H1 (cell line): ENCODE data around the gene BRMS1. TPM values are rescaled to one million over a fixed set of nuclear protein-coding genes. Genes with fewer than 3 reads are reported as not detected.

Experiments
- CTCF ChIA-PET: fragments of 300-600 bp; sonication (Branson Sonifier 250); formaldehyde crosslinking; loops from one replicate; lab custom pipeline; 2021; ENCODE audit not compliant: partially characterized antibody; lab: Charles Lee
- POLR2A ChIA-PET: fragments of 300-600 bp; sonication (Branson Sonifier 250); formaldehyde crosslinking; loops from one replicate; lab custom pipeline; 2021; ENCODE audit warnings: inconsistent platforms; ENCODE audit not compliant: partially characterized antibody; lab: Charles Lee
- DNase-seq, 2 experiments: peaks; one replicate each; pipeline versions ENCODE4 v3.0.0 to v3.0.0-alpha.2; 2010 to 2022; ENCODE audit warnings: low spot score in 2 of 2, low read depth in 1 of 2, mixed read lengths in 1 of 2
- FAIRE-seq: peaks from 2 replicates; lab custom pipeline; 2011; peaks lifted over from hg19 to GRCh38; lab: Jason Lieb, UNC
- H2AFZ ChIP-seq: 2 replicates; pipeline ENCODE4 v1.8.1; 2012; ENCODE audit warnings: low read length, inconsistent platforms
- H2AK5ac ChIP-seq: 2 replicates; pipeline ENCODE4 v1.6.1; 2013; ENCODE audit warnings: low read depth, low read length
- H2BK120ac ChIP-seq: replicated peaks from 2 replicates; pipeline ENCODE3; 2013; ENCODE audit warnings: low read depth, low read length, inconsistent platforms
- H2BK12ac ChIP-seq: 2 replicates; pipeline ENCODE4 v1.6.1; 2013; ENCODE audit warnings: low read depth, low read length
- H2BK15ac ChIP-seq: 2 replicates; pipeline ENCODE4 v1.6.1; 2013; ENCODE audit warnings: low read length
- H2BK20ac ChIP-seq: 2 replicates; pipeline ENCODE4 v1.6.1; 2013; ENCODE audit warnings: low read length
- H2BK5ac ChIP-seq: 2 replicates; pipeline ENCODE4 v1.6.1; 2013; ENCODE audit warnings: low read depth, low read length
- H3K14ac ChIP-seq: 2 replicates; pipeline ENCODE4 v1.6.1; 2013; ENCODE audit warnings: inconsistent platforms; ENCODE audit not compliant: insufficient read length
- H3K18ac ChIP-seq: 2 replicates; pipeline ENCODE4 v1.6.1; 2013; ENCODE audit warnings: low read length; ENCODE audit errors: extremely low read depth
- H3K23ac ChIP-seq: 2 replicates; pipeline ENCODE4 v1.6.1; 2013; ENCODE audit warnings: inconsistent platforms; ENCODE audit not compliant: insufficient read length
- H3K23me2 ChIP-seq: 2 replicates; pipeline ENCODE4 v1.6.1; 2013; ENCODE audit warnings: low read depth, low read length
- H3K27ac ChIP-seq: 2 replicates; pipeline ENCODE4 v1.6.1; 2011; ENCODE audit warnings: low read depth, low read length, inconsistent platforms
- H3K27me3 ChIP-seq, 4 experiments: replicated peaks in 1 of 4; 1 replicate in 1 of 4; 2 replicates in 3 of 4; pipeline versions ENCODE4 v1.6.1 to v1.8.1; 2011 to 2013; ENCODE audit warnings: low read length in 3 of 4, mild to moderate bottlenecking in 3 of 4, inconsistent platforms in 2 of 4, mixed read lengths in 2 of 4, moderate library complexity in 1 of 4; ENCODE audit not compliant: control insufficient read depth in 3 of 4, insufficient read depth in 3 of 4; ENCODE audit errors: extremely low read depth in 1 of 4
- H3K36me3 ChIP-seq, 4 experiments: 2 replicates each; pipeline versions ENCODE4 v1.6.1 to v1.8.1; 2011 to 2013; ENCODE audit warnings: mild to moderate bottlenecking in 4 of 4, low read length in 3 of 4, moderate library complexity in 2 of 4, control low read depth in 1 of 4, inconsistent platforms in 1 of 4; ENCODE audit not compliant: insufficient read depth in 4 of 4, control insufficient read depth in 2 of 4
- H3K4ac ChIP-seq: replicated peaks from 2 replicates; pipeline ENCODE3; 2013; ENCODE audit warnings: low read length, low read depth, mixed read lengths, inconsistent platforms; ENCODE audit not compliant: insufficient read length
- H3K4me1 ChIP-seq, 4 experiments: replicated peaks in 1 of 4; 1 replicate in 1 of 4; 2 replicates in 3 of 4; pipeline versions ENCODE4 v1.6.1 to v1.8.1; 2011 to 2013; ENCODE audit warnings: low read length in 3 of 4, inconsistent platforms in 2 of 4, mixed read lengths in 1 of 4; ENCODE audit not compliant: insufficient read depth in 4 of 4, control insufficient read depth in 3 of 4
- H3K4me2 ChIP-seq, 2 experiments: 2 replicates each; pipeline versions ENCODE4 v1.6.1 to v1.8.1; 2011 to 2013; ENCODE audit warnings: low read depth in 2 of 2, low read length in 2 of 2, control low read depth in 1 of 2, inconsistent platforms in 1 of 2, mild to moderate bottlenecking in 1 of 2; ENCODE audit not compliant: insufficient read depth in 1 of 2
- H3K4me3 ChIP-seq, 4 experiments: fragments of 200-600, 300-600 bp in 1 of 4; sonication (generic), shearing (Covaris generic), sonication (Bioruptor Twin) in 1 of 4; 2 replicates each; pipeline versions ENCODE4 v1.5.1 to v1.8.1; 2011 to 2016; ENCODE audit warnings: low read length in 4 of 4, low read depth in 3 of 4, control low read depth in 2 of 4, inconsistent platforms in 2 of 4, mild to moderate bottlenecking in 2 of 4, mixed read lengths in 1 of 4, moderate library complexity in 1 of 4; ENCODE audit not compliant: insufficient read depth in 2 of 4; ENCODE audit errors: extremely low read depth in 1 of 4
- H3K56ac ChIP-seq: replicated peaks from 2 replicates; pipeline ENCODE3; 2013; ENCODE audit warnings: low read depth, mild to moderate bottlenecking, mixed read lengths, low read length, inconsistent platforms; ENCODE audit not compliant: insufficient read length
- H3K79me1 ChIP-seq: 2 replicates; pipeline ENCODE4 v1.6.1; 2013; ENCODE audit warnings: low read depth, low read length, control low read depth
- H3K79me2 ChIP-seq, 2 experiments: 2 replicates each; pipeline versions ENCODE4 v1.6.1 to v1.8.1; 2012 to 2013; ENCODE audit warnings: low read length in 2 of 2, mild to moderate bottlenecking in 2 of 2, inconsistent platforms in 1 of 2; ENCODE audit not compliant: insufficient read depth in 2 of 2, control insufficient read depth in 1 of 2
- H3K9ac ChIP-seq, 4 experiments: replicated peaks in 1 of 4; 1 replicate in 1 of 4; 2 replicates in 3 of 4; pipeline versions ENCODE4 v1.6.1 to v1.8.1; 2011 to 2013; ENCODE audit warnings: low read depth in 3 of 4, low read length in 3 of 4, control low read depth in 2 of 4, mild to moderate bottlenecking in 2 of 4, moderate library complexity in 2 of 4, inconsistent platforms in 1 of 4; ENCODE audit errors: extremely low read depth in 1 of 4
- H3K9me3 ChIP-seq, 2 experiments: 2 replicates each; pipeline versions ENCODE4 v1.6.1 to v1.8.1; 2012 to 2013; ENCODE audit warnings: mild to moderate bottlenecking in 2 of 2, moderate library complexity in 2 of 2, control low read depth in 1 of 2, inconsistent platforms in 1 of 2, low read depth in 1 of 2, low read length in 1 of 2, mixed read lengths in 1 of 2; ENCODE audit not compliant: insufficient read depth in 2 of 2
- H4K20me1 ChIP-seq, 2 experiments: replicated peaks in 1 of 2; 2 replicates each; pipeline versions ENCODE3 to v1.8.1; 2011 to 2013; ENCODE audit warnings: inconsistent platforms in 2 of 2, low read length in 2 of 2, mild to moderate bottlenecking in 1 of 2; ENCODE audit not compliant: insufficient read depth in 2 of 2, control insufficient read depth in 1 of 2
- H4K5ac ChIP-seq: 2 replicates; pipeline ENCODE4 v1.6.1; 2013; ENCODE audit warnings: low read length, low read depth, mixed read lengths, inconsistent platforms; ENCODE audit not compliant: insufficient read length
- H4K8ac ChIP-seq: 2 replicates; pipeline ENCODE4 v1.8.0; 2013; ENCODE audit warnings: mild to moderate bottlenecking, moderate library complexity, low read length, inconsistent platforms; ENCODE audit not compliant: insufficient read depth; ENCODE audit errors: extremely low read depth
- H4K91ac ChIP-seq: replicated peaks from 2 replicates; pipeline ENCODE3; 2013; ENCODE audit warnings: low read length, mixed read lengths, inconsistent platforms; ENCODE audit not compliant: insufficient read length
- CREB1 ChIP-seq: IDR thresholded peaks from 2 replicates; pipeline ENCODE4 v1.6.1; 2012; ENCODE audit warnings: inconsistent platforms
- MAFK ChIP-seq: IDR thresholded peaks from 2 replicates; pipeline ENCODE4 v1.6.1; 2012; ENCODE audit warnings: low read depth, mild to moderate bottlenecking, improper control_type of control experiment, low read length
- POLR2A ChIP-seq, 2 experiments: IDR thresholded peaks; 1 replicate in 1 of 2; 2 replicates in 1 of 2; pipeline ENCODE4 v1.6.1; 2011; ENCODE audit warnings: low read depth in 2 of 2, low read length in 2 of 2, mild to moderate bottlenecking in 2 of 2; ENCODE audit errors: control extremely low read depth in 1 of 2
- RAD21 ChIP-seq, 2 experiments: IDR thresholded peaks in 1 of 2; conservative IDR thresholded peaks in 1 of 2; 2 replicates each; pipeline ENCODE4 v1.6.1; 2011; ENCODE audit warnings: low read depth in 2 of 2, low read length in 2 of 2, improper control_type of control experiment in 1 of 2, inconsistent platforms in 1 of 2, mild to moderate bottlenecking in 1 of 2, moderate library complexity in 1 of 2
- RFX5 ChIP-seq: IDR thresholded peaks from 2 replicates; pipeline ENCODE4 v1.6.1; 2011; ENCODE audit warnings: low read depth, low read length, improper control_type of control experiment, borderline replicate concordance
- SP1 ChIP-seq: IDR thresholded peaks from 2 replicates; pipeline ENCODE4 v1.6.1; 2011; ENCODE audit warnings: low read depth, low read length
- SRF ChIP-seq: IDR thresholded peaks from 2 replicates; pipeline ENCODE4 v1.6.1; 2011; ENCODE audit warnings: mild to moderate bottlenecking, low read depth, low read length, moderate library complexity
- TAF1 ChIP-seq: IDR thresholded peaks from 2 replicates; pipeline ENCODE4 v1.6.1; 2011; ENCODE audit warnings: mild to moderate bottlenecking, low read depth, low read length
- TAF7 ChIP-seq: optimal IDR thresholded peaks from 2 replicates; pipeline ENCODE3; 2011; ENCODE audit warnings: low read depth, mild to moderate bottlenecking, inconsistent platforms, low read length, moderate library complexity, borderline replicate concordance
- WGBS, 2 experiments: shearing (Covaris generic) in 1 of 2; methylation state at CpG; one replicate each; pipeline versions ENCODE4 v1.1.6 to v1.1.7; 2013 to 2015; ENCODE audit warnings: low lambda C conversion rate in 2 of 2, mixed read lengths in 2 of 2, inconsistent platforms in 1 of 2, low coverage in 1 of 2, missing lambda C conversion rate in 1 of 2; ENCODE audit not compliant: insufficient replicate concordance in 2 of 2, insufficient coverage in 1 of 2, insufficient read length in 1 of 2; ENCODE audit errors: extremely low coverage in 1 of 2, missing lambda C conversion rate in 1 of 2; 5-methylcytosine and 5-hydroxymethylcytosine counted together
- polyA plus RNA-seq, 7 experiments: library from polyadenylated mRNA; depleted of rRNA in 3 of 7; stranded (reverse) in 5 of 7; unstranded in 2 of 7; fragments of >200 nt in 5 of 7; fragments of 200-250 nt in 2 of 7; gene quantifications; 1 replicate in 5 of 7; 2 replicates in 1 of 7; 4 replicates in 1 of 7; pipeline versions ENCODE4 v1.2.1 to v1.2.3, GENCODE V29; 2011 to 2013; ENCODE audit warnings: missing spikeins in 2 of 7, mixed read lengths in 2 of 7
- total RNA-seq: library from RNA; stranded (reverse); fragmentation: NEBNext Ultra II Directional; extraction: Animal tissue kit (Norgen Biotek cat#: 25700); gene quantifications from 2 replicates; pipeline ENCODE4 v1.2.1, GENCODE V29; 2021
- TF ChIP-seq, protein P1 (sequence below): IDR thresholded peaks from 2 replicates; pipeline ENCODE4 v1.6.1; 2012; ENCODE audit warnings: inconsistent platforms

Gene BRMS1
- total and polyA plus RNA-seq, 2 of the 8 experiments (the other 6 are each of a cell fraction or from before 2014, with no cell fraction given): 39.2 to 46.1 TPM

DNA sequence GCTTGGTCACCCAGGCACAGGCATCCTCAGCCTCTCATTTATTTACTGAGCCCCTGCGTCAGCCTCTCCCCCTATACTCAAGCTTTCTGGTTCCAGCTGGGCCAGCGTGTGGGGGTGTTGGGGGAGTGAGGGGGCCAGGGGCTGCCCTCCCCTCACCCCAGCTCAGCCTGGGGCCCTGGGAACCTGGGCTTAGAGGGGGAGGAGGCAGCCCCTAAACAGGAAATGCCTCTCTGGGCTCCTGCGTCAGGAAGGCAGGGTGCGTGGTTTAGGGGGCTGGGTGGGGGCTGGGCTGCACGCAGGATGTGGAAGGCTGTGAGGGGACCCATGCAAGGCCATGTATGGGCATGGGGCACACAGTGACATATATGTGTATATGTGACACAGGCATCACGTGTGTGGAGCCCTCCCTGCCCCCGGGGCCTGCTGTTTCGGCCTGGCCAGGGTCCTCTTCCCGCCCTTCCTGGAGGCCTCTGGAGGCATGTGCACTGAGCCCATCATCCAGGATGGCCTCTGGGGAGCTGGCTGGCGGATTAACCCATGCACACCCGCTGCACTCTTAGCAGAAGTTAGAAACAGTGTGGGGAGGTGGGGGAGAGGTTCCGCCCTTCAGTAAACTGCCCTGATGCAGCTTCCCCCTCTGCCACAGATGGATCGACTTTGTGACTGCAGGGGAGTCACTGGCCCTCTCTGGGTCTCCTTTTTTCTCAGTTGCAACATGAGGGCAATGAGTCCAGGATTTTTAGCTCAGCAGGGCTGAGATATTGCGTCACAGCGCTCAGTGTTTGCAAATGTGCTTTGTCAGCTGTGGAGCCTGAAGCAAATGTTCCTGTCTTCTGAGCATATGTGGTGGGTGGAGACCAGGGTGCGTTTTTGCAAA lies 26.9 kb downstream of the BRMS1 start:
- peak overlapping the region; percentile 95 for H3K4ac ChIP-seq
- no peaks in the 10 kb centered on the region for H3K36me3 ChIP-seq
- no peak overlapping the region for H3K23ac ChIP-seq
- peak overlapping the region; percentile 85; the same call in 1 of the 2 replicates for H2BK5ac ChIP-seq
- H3K79me1 ChIP-seq: no peaks in the 10 kb centered on the region
- peaks cover 0 to 5% (median 0%) of the 10 kb centered on the region in 4 experiments; a peak in 3 of 7 replicates for H3K27me3 ChIP-seq
- H3K9me3 ChIP-seq: no peaks in the 10 kb centered on the region
- peak overlapping the region; percentile 49 for H2BK120ac ChIP-seq
- FAIRE-seq (no peak), DNase-seq (no peak)
- peak overlapping the region; percentile 72 for H3K18ac ChIP-seq
- H3K56ac ChIP-seq: peak overlapping the region; percentile 7
- peak overlapping the region; percentile 32; the same call in 1 of the 2 replicates for H3K27ac ChIP-seq
- no peak overlapping the region for H3K14ac ChIP-seq
- peak overlapping the region; percentile 51; the same call in 1 of the 2 replicates for H2AFZ ChIP-seq
- no peaks in the 10 kb centered on the region for H4K20me1 ChIP-seq
- peak overlapping the region in 1 of 4 experiments; percentile 40; a peak in 1 of 8 replicates for H3K4me3 ChIP-seq
- peak overlapping the region; percentile 98 for H2BK12ac ChIP-seq
- H3K4me1 ChIP-seq: peaks cover 9 to 28% (median 19%) of the 10 kb centered on the region in 4 experiments
- ChIA-PET POLR2A (interaction anchor here (0.8 to 3.5 kb wide), 16 partner anchors 9 to 121 kb away, joined by 3 to 19 read pairs (median 5); partner anchors contain the start of genes BRMS1, MRPL11, RIN1 and YIF1A), CTCF (interaction anchor here (0.6 to 11.7 kb wide), 16 partner anchors 9 to 1295 kb away, joined by 3 to 242 read pairs (median 4); partner anchors contain the start of gene RIN1)
- WGBS, 2 experiments: 54% methylated on average over 13 of the region's 16 CpGs; no CpG with 5 or more reads in 1 of the 2 experiments
- peak overlapping the region in 2 of 4 experiments; percentile 19 to 39; a peak in 3 of 7 replicates for H3K9ac ChIP-seq
- H4K5ac ChIP-seq: peak overlapping the region; percentile 33
- H2AK5ac ChIP-seq: peak overlapping the region; percentile 89; the same call in 1 of the 2 replicates
- peak overlapping the region; percentile 38; the same call in 1 of the 2 replicates for H4K8ac ChIP-seq
- peaks cover 5% of the 10 kb centered on the region for H3K23me2 ChIP-seq
- H3K79me2 ChIP-seq: no peaks in the 10 kb centered on the region
- peak overlapping the region; percentile 43 to 69 for H3K4me2 ChIP-seq
- H2BK20ac ChIP-seq: peak overlapping the region; percentile 77
- H4K91ac ChIP-seq: peak overlapping the region; percentile 98
- peak overlapping the region; percentile 93; the same call in 1 of the 2 replicates for H2BK15ac ChIP-seq
- 0 out of 2 replicates have a peak, but pooled peaks have one; percentile 19 for TF ChIP-seq TAF1
- no peak for TF ChIP-seq RFX5
- TF ChIP-seq, protein P1, sequence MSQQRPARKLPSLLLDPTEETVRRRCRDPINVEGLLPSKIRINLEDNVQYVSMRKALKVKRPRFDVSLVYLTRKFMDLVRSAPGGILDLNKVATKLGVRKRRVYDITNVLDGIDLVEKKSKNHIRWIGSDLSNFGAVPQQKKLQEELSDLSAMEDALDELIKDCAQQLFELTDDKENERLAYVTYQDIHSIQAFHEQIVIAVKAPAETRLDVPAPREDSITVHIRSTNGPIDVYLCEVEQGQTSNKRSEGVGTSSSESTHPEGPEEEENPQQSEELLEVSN: peak; percentile 97
- TF ChIP-seq CREB1: peak; percentile 11; the same call in 1 of the 2 replicates
- no peak for TF ChIP-seq TAF7
- no peak for TF ChIP-seq RAD21 (IDR thresholded peaks at IDR 0.05 in 1 of 2, conservative IDR thresholded peaks at IDR 0.05 in 1 of 2; ENCODE audit: low read depth in 2 of 2, low read length in 2 of 2)
- TF ChIP-seq MAFK: no peak
- TF ChIP-seq POLR2A (IDR thresholded peaks at IDR 0.05; ENCODE audit: control extremely low read depth in 1 of 2, low read depth in 2 of 2, low read length in 2 of 2): no peak
- TF ChIP-seq SP1: 0 out of 2 replicates have a peak, but pooled peaks have one; percentile 14
- peak; percentile 66; the same call in 1 of the 2 replicates for TF ChIP-seq SRF
